Fibroblast of skin of back (primary cell): ENCODE results near the gene TNRC6C.
A peak's percentile ranks its signal among the peaks of the same experiment; 100 is the strongest.

ENCODE experiments used
- DNase-seq: peaks from one replicate; pipeline ENCODE4 v3.0.0-alpha.2; 2013

The TNRC6C gene

DNA sequence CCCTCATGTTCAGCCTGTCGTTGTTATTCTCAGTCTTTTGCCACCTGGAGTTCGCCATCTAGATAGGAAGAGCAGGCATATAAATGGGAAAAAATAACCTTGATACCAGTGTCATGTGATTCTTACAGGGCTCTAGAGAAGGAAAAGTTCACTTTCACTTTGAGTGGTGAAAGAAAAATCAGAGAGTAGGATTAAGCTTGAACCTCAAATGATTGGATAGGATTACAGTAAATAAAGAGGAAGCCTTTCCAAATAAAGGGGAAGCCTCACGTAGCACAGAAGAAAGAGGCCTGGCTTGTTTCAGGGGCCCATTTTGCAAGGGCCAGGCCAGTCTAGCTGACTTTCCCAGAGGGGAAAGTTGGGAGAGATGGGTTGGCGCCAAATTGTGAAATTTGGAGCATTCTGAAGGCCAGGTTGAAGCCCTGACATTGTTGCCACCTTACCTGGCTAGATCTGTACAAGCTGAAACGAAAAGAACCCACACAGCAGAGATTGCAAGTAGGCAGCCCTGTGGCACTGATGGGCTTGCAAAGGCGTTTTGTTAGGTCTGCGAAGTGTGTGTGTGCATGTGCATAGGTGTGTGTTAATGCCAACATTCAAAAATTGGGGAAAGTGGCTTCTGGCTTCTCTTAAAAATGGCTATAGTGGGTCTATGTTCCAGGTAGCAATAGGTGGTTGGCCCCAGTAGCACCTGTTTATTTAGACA lies 131.2 kb downstream of the TNRC6C start:
- DNase-seq, result no peak

DNA sequence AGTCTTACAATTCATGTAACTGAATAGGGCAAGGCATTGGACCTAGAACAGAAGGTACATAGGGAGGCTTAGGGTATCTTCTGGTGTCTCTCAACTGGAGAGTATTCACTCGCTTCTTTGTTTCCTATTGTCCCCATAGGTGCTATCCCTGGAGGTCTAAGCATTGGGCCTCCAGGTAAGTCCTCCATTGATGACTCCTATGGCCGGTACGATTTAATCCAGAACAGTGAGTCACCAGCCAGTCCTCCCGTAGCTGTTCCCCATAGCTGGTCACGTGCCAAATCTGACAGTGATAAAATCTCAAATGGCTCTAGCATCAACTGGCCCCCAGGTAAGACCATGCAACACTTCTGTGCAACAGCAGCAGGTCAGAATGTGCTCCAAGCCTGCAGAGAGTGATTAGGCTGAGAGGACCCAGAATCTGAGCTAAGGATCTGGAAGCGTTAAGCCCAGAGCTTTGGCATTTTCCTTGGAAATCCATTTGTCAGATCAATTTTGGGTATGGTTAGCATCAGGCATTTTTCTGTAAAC lies 134.4 kb downstream of the TNRC6C start:
- DNase-seq, result no peak

DNA sequence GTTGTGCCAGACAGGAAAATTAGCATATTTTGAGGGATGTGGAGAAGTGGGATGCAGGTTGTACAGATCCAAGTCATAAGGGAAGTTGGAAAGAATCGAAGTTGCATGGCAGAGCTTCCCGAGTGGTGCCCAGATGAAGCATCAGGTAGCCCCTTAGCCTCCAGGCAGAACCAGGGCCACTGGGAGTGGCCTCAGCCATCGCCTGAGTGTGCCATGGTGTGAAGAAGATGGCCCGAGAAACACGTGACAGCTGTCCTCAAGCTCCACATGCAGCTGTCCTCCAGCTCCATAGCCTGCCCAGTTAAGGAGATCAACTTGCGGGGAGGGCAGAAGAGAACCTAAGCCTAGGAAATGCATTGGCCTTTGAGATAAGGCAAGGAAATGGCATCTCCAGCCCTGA lies 136.5 kb downstream of the TNRC6C start:
- no peak for DNase-seq

DNA sequence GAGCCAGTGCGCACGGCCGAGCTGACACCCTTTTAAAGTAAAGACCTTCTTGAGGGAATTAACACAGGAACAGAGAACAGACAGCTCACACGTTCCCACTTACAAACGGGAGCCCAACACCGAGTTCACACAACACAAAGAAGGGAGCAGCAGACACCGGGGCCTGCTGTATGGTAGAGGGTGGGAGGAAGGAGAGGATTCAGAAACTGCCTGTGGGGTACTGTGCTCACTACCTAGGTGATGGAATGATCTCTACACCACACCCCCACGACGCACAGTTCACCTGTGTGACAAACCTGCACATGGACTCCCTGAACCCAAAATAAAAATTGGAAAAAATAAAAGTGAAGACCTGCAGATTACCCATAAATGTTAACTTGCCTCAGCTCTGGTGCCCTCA lies 137.6 kb downstream of the TNRC6C start:
- DNase-seq, result no peak

DNA sequence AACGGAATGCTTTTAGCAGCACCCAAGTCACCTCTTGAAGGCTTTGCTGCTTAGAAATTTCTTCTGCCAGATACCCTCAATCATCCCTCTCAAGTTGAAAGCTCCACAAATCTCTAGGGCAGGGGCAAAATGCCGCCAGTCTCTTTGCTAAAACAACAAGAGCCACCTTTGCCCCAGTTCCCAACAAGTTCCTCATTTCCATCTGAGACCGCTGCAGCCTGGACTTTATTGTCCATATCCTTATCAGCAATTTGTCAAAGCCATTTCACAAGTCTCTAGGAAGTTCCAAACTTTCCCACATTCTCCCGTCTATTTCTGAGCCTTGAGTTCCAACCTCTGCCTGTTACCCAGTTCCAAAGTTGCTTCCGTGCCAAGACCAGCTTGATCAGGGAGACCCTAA lies 142.6 kb downstream of the TNRC6C start:
- DNase-seq, result no peak

DNA sequence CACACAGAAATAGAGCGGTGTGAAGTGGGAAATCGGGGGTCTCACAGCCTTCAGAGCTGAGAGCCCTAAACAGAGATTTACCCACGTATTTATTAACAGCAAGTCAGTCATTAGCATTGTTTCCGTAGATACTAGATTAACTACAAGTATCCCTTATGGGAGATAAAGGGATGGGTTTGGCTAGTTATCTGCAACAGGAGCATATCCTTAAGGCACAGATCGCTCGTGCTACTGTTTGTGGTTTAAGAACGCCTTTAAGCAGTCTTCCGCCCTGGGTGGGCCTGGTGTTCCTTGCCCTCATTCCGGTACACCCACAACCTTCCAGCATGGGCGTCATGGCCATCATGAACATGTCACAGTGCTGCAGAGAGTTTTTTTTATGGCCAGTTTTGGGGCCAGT lies 143.0 kb downstream of the TNRC6C start:
- no peak for DNase-seq

DNA sequence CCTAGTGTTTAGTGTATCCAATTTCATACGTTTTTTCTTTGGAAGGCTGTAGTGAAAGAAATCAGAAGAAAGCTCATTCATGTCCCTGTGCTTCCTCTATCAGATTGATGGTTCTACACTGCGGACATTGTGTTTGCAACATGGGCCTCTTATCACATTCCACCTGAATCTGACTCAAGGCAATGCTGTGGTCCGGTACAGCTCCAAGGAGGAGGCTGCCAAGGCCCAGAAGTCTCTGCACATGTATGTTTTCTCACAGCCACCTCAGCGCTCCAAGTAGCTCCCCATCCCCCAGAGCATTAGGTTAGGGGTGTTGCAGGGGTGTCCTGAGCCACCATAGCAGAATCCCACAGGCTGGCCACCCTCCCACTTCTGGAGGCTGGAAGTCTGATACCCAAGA lies 144.8 kb downstream of the TNRC6C start:
- DNase-seq, result no peak

DNA sequence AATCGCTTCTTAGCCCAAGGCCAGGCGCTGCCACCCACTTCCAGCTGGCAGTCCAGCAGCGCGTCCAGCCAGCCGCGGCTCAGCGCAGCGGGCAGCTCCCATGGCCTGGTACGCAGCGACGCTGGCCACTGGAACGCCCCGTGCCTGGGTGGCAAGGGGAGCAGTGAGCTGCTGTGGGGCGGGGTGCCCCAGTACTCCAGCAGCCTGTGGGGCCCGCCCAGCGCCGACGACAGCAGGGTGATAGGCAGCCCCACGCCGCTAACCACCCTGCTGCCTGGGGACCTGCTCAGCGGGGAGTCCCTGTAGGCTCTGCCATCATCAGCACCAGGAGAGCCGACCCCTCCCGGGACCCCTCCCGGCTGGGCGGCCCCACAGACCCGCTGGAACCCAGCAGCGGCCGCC lies 146.0 kb downstream of the TNRC6C start:
- DNase-seq, result no peak

DNA sequence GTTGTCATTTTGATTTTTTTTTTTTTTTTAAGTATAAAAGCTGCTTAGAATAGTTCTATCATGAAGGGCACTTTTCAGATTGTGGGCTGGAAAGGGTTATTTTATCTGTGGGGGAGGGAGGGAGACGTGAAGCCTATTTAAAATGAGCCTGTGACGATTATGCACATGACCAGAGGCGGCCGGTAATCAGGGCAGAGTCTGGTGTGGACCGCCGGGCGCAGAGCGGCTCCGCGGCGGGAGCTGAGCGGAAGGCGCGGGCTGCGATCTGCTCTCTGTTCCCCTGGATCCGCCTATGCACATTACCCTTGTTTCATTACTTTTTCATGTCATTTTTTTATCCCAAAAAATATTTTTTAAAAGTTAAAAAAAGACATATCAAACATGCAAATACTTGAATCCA lies 146.6 kb downstream of the TNRC6C start:
- DNase-seq, result no peak

DNA sequence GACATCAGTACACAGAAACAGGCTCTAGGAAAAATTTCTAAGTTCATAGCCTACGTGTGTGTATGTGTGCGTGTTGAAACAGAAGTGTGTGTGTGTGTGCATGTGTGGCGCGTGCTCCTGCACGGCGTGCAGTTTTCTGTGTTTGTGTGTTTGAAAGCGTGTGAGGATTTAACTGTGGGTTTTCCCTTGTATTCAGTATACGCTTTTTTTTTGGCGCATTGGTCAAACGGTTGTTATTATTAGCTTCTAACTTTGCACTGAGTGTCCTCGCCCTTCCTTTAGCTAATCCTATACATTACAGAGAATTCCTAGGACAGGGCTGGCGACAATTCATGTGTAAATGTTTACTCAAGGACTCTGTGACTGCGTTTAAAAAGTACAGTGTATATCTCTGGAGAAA lies 147.0 kb downstream of the TNRC6C start:
- DNase-seq, result no peak

DNA sequence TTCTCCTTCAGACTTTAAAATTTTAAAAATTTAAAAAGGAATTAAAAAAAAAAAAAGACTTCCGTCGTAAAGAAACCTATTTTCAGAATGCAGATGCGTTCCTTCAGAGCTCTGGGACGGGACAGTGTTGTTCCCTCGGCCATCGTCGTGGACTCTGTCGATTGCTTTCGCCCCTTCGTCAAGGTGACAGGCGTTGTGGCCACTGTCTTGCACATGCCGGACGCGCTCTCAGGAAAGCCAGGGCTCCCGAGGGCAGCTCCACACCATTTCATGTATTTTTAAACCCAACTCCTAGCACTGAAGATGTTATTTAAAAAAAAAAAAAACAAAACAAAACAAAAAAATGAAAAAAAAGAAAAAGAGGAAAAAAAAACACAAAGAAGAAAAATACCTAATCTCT lies 147.7 kb downstream of the TNRC6C start:
- no peak for DNase-seq

DNA sequence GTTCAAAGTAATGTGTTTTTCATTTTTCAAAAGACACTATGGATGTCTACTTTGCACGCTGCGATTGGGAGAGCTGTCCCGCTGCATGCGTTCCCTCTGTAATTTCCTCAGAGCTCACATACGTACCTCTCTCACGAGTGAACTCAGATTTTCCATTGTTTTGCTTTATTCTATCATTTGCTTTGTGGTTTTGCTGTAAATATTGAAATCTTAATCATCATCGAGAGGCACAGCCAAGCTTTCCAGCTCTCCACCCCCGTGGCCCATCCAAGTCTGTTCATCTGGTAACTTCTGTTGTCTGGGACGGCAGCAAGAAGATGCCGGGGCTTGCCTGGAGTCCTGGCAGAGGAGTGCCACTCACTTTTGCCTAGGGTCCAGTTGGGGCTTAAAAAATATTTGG lies 149.0 kb downstream of the TNRC6C start:
- no peak for DNase-seq

DNA sequence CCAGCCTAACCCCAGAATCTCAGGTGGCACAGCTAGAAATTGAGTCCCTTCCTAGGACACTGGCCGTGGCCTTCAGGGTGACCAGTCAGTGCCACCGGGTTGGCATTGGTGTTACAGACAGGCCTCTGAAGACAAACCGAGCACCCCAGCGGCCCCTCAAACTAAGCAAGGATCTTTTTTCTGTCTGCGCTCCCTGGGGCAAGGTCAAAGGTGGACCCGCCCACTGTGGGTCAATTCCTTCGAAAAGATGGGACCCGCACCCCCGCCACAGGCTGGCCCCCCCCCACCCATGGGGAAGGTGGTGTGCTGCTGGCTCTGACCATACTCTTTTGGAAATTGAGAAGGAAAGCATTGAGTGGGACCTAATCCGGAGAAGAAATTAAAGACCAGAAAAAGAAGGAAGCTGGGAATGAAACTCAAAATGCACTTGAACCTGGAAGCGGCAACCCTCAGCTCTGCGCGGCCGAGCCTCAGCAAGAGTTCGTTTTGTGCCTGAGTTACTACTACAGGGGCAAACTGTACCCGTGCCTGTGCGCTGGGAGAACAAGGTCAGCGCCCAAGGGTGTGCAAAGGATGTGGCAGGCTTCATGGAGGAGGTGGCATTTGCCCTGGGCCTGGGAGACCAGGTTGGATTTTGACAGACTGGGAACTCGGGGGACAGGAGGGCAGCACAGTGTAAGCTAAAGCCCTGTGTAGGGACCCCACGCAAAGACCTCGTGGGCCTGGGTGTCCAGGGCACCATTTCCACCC lies 149.6 kb downstream of the TNRC6C start:
- no peak for DNase-seq

DNA sequence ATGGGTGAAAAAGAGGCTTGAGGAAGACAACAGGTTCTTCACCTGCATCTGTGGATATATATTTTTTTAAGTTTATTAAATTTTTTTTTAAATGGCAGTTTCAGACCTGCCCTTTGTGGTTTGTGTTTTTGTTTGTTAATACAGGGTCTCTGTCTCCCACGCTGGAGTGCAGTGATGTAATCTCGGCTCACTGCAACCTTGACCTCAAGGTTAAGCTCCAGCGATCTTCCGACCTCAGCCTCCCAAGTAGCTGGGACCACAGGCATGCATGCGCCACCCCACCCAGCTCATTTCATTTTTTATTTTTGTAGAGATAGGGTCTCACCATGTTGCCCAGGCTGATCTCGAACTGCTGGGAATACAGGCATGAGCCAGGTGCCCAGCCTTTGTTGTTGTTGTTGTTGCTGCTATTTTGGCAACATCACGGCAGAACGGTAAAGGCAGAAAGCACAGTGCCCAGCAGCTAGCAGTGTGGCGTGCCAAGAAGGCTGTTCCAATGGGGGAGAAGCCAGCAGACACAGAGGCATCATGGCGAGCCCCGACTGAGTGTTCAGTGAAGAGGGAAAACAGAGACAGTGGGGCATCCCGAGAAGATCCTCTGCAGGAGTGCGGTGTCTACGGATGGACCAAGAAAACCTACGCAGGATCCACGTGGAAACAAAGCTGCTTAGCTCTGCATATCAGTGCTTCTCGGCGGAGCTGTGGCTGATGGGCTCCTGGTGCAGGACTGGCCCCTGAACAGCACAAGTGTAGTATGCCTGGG lies 150.4 kb downstream of the TNRC6C start:
- no peak for DNase-seq

DNA sequence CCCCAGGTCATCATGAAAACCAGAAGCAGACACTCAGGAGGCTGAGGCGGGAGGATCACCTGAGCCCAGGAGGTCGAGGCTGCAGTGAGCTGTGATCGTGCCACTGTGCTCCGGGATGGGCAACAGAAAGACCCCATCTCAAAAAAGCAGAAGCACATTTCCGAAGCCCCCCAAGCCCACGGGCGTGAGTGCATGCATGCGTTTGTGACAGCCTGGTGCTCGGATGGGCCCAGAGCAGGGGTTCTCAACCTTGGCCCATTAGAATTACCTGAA lies 150.9 kb downstream of the TNRC6C start:
- no peak for DNase-seq

DNA sequence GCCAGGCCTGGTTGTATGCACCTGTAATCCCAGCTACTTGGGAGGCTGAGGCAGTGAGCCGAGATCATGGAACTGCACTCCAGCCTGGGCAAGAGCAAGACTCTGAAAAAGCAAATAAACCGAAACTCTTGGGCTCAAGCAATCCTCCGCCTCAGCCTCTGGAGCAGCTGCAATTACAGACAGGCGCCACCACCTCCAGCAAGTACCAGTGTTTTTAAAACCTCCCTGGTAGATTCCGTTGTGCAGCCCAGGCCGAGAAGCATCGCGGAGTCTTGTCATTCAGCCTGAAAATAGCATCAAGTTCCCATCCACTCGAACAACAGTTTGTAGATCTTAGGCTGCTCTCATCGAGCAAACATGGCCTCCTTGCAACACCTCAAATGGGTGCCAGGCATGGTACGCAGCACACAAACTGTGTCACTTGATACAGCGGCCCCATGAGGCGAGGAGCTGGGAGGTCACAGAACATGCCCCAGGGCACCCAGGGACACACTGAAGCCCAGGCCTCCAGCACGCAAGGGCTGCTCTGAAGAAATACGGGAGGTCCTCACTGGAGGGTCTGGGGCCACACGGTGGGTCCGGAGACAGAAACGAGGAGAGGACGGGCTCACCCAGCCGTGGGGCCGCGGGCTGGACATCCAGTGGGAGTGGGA lies 152.0 kb downstream of the TNRC6C start:
- no peak for DNase-seq

DNA sequence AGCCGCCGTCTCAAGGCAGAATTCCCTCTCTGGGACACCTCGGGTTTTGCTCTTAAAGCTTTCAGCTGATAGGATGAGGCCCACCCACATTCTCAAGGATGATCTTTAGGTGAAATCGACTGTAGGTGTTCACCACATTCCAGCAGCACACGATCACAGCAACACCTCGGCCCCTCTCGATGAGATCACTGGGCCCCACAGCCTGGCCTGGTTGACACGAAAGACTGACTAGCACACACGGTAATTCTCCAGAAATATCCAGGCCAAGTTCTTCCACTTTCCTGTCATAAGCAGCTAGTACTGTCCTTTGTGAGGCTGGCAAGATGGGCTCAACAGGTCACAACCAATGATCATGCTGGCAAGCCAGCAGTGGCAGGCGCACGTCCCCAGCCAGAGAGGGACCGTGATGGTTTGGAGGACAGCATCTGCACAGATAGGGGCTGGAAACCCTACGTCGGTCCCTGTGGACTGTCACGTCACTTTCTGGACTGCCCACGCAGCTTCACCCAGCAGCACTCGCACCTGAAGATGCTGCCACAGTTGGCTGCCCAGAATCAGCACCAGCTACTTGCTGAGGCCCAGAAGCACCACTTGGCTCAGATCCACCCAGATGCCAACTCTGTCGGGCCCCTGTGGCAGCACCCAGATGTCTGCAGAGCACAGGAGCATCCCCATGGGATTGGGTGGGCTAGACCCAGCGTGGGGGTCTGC lies 152.7 kb downstream of the TNRC6C start:
- no peak for DNase-seq

DNA sequence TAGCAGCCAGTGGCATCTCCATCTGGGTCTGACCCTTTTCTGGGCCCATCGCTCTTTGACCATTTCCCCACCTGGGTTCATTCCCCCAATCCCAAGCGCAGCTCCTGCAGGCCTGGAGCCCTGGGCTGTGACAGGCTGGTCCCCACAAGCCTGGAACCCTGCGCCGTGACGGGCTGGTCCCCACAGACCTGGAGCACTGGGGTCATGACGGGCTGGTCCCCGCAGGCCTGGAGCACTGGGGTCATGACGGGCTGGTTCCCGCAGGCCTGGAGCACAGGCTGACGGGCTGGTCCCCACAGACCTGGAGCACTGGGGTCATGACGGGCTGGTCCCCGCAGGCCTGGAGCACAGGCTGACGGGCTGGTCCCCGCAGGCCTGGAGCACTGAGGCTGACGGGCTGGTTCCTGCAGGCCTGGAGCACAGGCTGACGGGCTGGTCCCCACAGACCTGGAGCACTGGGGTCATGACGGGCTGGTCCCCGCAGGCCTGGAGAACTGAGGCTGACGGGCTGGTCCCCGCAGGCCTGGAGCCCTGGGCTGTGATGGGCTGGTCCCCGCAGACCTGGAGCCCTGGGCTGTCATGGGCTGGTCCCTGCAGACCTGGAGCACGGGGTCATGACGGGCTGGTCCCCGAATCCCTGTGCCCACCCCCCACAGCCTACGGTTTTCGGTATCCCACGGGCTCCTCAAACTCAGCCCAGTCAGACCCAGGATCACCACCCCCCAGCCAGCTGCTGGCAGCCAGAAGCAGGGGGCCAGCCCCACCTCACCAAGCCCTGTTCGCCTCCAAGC lies 153.4 kb downstream of the TNRC6C start:
- DNase-seq, result no peak

DNA sequence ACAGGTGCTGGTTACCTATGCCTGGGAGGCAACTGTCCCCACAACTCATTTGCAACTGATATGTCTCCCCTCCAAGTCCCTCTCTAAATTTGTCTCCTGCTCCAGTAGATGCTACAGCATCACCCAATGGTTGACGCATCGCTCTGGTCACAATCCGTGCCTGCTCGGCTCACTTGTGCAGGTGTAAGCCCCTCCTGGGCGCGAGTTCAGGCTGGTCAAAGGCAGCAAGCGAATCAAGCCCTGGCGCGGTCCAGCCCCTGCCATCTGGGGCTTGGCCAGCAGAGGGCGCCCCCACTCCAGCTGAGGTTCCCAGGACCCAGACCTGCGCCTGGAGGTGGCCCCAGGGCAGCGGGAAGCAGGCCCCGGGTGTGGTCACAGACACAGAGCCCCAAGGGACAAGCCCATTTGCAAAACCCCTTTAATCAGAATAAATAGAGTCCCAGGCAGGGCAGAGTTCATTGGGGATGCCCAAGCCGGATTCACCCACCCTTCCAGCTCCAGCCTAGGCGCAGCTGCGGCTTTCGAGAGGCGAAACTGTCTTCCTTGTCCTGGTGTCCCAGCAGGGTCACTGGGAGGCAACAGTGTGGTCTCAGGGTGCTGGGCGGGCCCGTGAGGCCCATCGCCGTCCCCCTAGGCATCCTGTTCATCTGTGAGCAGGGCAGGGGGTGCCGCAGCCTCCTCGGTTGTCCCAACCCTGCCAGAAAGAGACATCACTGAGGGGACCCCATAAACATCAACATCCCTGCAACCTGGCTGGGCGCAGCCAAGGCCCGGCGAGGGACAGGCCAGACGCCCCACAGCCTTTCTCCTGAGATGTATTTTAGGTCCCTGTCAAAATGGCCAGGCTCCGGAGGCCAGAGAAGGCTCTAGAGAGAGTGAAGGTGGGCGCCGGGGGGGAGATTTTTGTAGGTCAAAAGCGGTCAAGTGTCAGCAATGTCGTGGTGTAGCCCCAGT lies 154.3 kb downstream of the TNRC6C start:
- peak; percentile 34 for DNase-seq
